A549 (cell line): ENCODE measurements around the gene TSR3.

ENCODE experiments used
- CHD4 ChIP-seq: fragments of 200-600 bp; sonication (generic); IDR thresholded peaks from 2 replicates; pipeline ENCODE4 v1.6.1; 2016; ENCODE audit warnings: antibody characterized with exemption, mild to moderate bottlenecking, borderline replicate concordance
- CTCF ChIP-seq: fragments of >200 bp; sonication (Bioruptor Twin); formaldehyde crosslinking; IDR thresholded peaks from 3 replicates; pipeline ENCODE4 v1.5.1; 2016
- EHMT2 ChIP-seq: fragments of 200-600 bp; sonication (generic); IDR thresholded peaks from 2 replicates; pipeline ENCODE4 v1.6.1; 2016; ENCODE audit warnings: antibody characterized with exemption, low read depth, mild to moderate bottlenecking, moderate library complexity
- KDM1A ChIP-seq: fragments of 200-600 bp; sonication (generic); IDR thresholded peaks from 2 replicates; pipeline ENCODE4 v1.6.1; 2016; ENCODE audit warnings: low read depth, mild to moderate bottlenecking
- MAX ChIP-seq: IDR thresholded peaks from 2 replicates; pipeline ENCODE4 v1.6.1; 2012
- MYC ChIP-seq: IDR thresholded peaks from 2 replicates; pipeline ENCODE4 v1.6.1; 2012; ENCODE audit warnings: mild to moderate bottlenecking, inconsistent platforms, low read length, improper control_type of control experiment, borderline replicate concordance
- POLR2A ChIP-seq: IDR thresholded peaks from 2 replicates; pipeline ENCODE4 v1.6.1; 2012; ENCODE audit warnings: mild to moderate bottlenecking, low read length
- REST ChIP-seq: fragments of 200-600 bp; sonication (generic); IDR thresholded peaks from 2 replicates; pipeline ENCODE4 v1.6.1; 2016; ENCODE audit warnings: antibody characterized with exemption, mild to moderate bottlenecking, moderate library complexity
- RNF2 ChIP-seq: fragments of 200-600 bp; sonication (generic); IDR thresholded peaks from 2 replicates; pipeline ENCODE4 v1.6.1; 2016; ENCODE audit warnings: low read depth, mild to moderate bottlenecking, antibody characterized with exemption, moderate library complexity, borderline replicate concordance

- TF ChIP-seq RNF2: no peak
- TF ChIP-seq REST: no peak
- TF ChIP-seq CTCF: no peak
- TF ChIP-seq EHMT2: no peak
- no peak for TF ChIP-seq POLR2A
- TF ChIP-seq KDM1A: no peak
- no peak for TF ChIP-seq MAX
- TF ChIP-seq CHD4: no peak
- no peak for TF ChIP-seq MYC
These were observed 15.7 kb downstream of the TSR3 start for GRCh38 chr16:1335996-1336395.
